Smooth muscle cell (in vitro differentiated cells): Measurements from ENCODE around the gene CBLB. TPM values are rescaled to one million over a fixed set of nuclear protein-coding genes. Genes with fewer than 3 reads are reported as not detected.

Experiments used
- DNase-seq: peaks from one replicate; lab custom pipeline; 2025; ENCODE audit not compliant: unreplicated experiment; lab: John Stamatoyannopoulos, UW
- H2AFZ ChIP-seq: fragments of 200-600 bp; sonication (generic); 2 replicates; pipeline ENCODE4 v1.6.0; 2016; ENCODE audit warnings: antibody characterized with exemption, low read depth, mild to moderate bottlenecking
- H3F3A ChIP-seq: fragments of 200-600 bp; sonication (generic); 2 replicates; pipeline ENCODE4 v1.6.0; 2017; ENCODE audit warnings: antibody characterized with exemption, low read depth
- H3K27ac ChIP-seq: fragments of 200-600 bp; sonication (generic); 2 replicates; pipeline ENCODE4 v1.5.1; 2016; ENCODE audit warnings: low read depth, mild to moderate bottlenecking
- H3K27me3 ChIP-seq: fragments of 200-600 bp; sonication (generic); 2 replicates; pipeline ENCODE4 v1.6.1; 2016; ENCODE audit warnings: low read depth, mild to moderate bottlenecking
- H3K36me3 ChIP-seq: fragments of 200-600 bp; sonication (generic); 2 replicates; pipeline ENCODE4 v1.5.1; 2016; ENCODE audit warnings: low read depth
- H3K4me1 ChIP-seq: fragments of 200-600 bp; sonication (generic); 2 replicates; pipeline ENCODE4 v1.5.1; 2016; ENCODE audit warnings: low read depth
- H3K4me2 ChIP-seq: fragments of 200-600 bp; sonication (generic); 2 replicates; pipeline ENCODE4 v1.6.0; 2016; ENCODE audit warnings: mild to moderate bottlenecking
- H3K4me3 ChIP-seq: fragments of 200-600 bp; sonication (generic); 2 replicates; pipeline ENCODE4 v1.5.1; 2016; ENCODE audit warnings: mild to moderate bottlenecking
- H3K79me2 ChIP-seq: fragments of 200-600 bp; sonication (generic); 2 replicates; pipeline ENCODE4 v1.6.0; 2016; ENCODE audit warnings: low read depth, mild to moderate bottlenecking
- H3K9ac ChIP-seq: fragments of 200-600 bp; sonication (generic); 2 replicates; pipeline ENCODE4 v1.6.0; 2016; ENCODE audit warnings: low read depth
- H3K9me3 ChIP-seq: fragments of 200-600 bp; sonication (generic); replicated peaks from 2 replicates; pipeline ENCODE4 v1.5.1; 2016; ENCODE audit warnings: low read depth
- H4K20me1 ChIP-seq: fragments of 200-600 bp; sonication (generic); 2 replicates; pipeline ENCODE4 v1.6.0; 2016; ENCODE audit warnings: low read depth
- CTCF ChIP-seq: fragments of 200-600 bp; sonication (generic); IDR thresholded peaks from 2 replicates; pipeline ENCODE4 v1.5.1; 2017; ENCODE audit warnings: borderline replicate concordance, mild to moderate bottlenecking, antibody characterized with exemption; ENCODE audit not compliant: insufficient read depth, poor library complexity, severe bottlenecking
- whole genome bisulfite sequencing: methylation state at CpG from one replicate; pipeline ENCODE4 v1.1.7; 2016; ENCODE audit warnings: low lambda C conversion rate; 5-methylcytosine and 5-hydroxymethylcytosine counted together
- polyA plus RNA-seq: library from polyadenylated mRNA; unstranded; fragments of >200 nt; fragmentation: Nextera tagmentation; extraction: Ambion mirVana; gene quantifications from 2 replicates; pipeline ENCODE4 v1.2.1, GENCODE V29; 2016
- total RNA-seq: library from RNA; depleted of rRNA; stranded (reverse); fragments of >200 nt; gene quantifications from 2 replicates; pipeline ENCODE4 v1.2.3, GENCODE V29; 2014

CBLB gene
- total and polyA plus RNA-seq, 2 experiments from 2014 or later: 13.9 to 38.9 TPM

DNA sequence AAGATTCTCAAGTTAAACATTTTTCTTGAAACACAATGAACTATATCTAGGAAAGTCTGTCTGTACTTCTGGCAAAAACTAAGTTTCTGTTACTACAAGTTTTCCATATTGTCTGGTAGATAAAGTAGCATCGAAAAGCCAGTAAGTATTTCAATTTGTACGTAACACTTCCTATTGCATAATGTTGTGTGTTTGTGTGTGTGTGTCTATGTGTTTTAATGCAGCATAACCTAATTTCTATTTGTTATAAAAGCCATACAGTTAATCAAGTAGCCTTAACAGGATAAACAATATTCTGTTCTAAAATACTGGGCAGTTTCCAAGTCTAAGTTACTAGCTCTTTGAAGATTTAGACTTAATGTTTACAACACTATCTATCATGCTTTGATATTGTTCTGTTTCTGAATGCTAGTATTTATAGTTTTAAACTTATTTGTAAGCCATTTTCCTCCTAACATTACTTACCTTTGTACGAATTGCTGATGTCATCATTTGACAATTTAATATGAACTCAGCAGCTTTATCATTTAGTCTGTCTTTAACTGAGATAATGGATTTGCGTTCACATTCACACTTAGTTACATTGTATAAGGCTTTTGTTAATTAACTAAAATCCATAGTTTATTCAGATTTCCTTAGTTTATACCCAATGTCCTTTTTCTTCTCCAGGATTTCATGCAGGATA, 163.9 kb downstream of the CBLB start:
- Histone ChIP-seq H3F3A (no peaks in the 10 kb centered on the region), H2AFZ (no peak overlapping the region), H3K9ac (no peak overlapping the region), H3K27ac (no peak overlapping the region), H3K27me3 (no peaks in the 10 kb centered on the region), H3K4me3 (no peak overlapping the region), H3K9me3 (no peaks in the 10 kb centered on the region), H4K20me1 (no peaks in the 10 kb centered on the region), H3K79me2 (no peaks in the 10 kb centered on the region), H3K4me2 (no peak overlapping the region), H3K36me3 (peaks cover 23% of the 10 kb centered on the region), H3K4me1 (no peaks in the 10 kb centered on the region)
- no peak for DNase-seq
- 90% methylated on average over 4 of the region's 4 CpGs for WGBS
- TF ChIP-seq CTCF: no peak

DNA sequence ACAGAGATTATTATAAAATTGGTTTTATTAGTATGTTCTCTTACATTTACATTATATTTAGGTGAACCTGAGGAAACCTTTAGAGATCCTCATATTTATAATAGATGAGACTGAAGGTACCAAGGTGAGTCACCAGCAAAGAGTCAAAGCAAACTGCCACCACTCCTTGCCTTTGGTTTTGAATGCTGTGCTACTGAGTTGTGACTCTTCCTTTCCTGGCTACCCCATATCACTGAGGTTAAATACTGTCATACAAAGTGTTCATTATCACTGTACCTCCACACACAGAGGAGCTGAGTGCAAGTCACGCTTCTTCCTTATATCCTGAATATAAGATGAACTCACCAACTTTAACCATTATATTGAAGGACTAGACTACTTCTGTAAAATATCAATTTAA, 168.2 kb downstream of the CBLB start:
- TF ChIP-seq CTCF: no peak
- H3K4me2 ChIP-seq: no peak overlapping the region
- no peak overlapping the region for H3K9ac ChIP-seq
- WGBS: 96% methylated on average over 1 of the region's 1 CpG
- DNase-seq: no peak
- H3F3A ChIP-seq: no peaks in the 10 kb centered on the region
- no peaks in the 10 kb centered on the region for H3K79me2 ChIP-seq
- H3K36me3 ChIP-seq: peaks cover 23% of the 10 kb centered on the region
- no peak overlapping the region for H3K4me3 ChIP-seq
- H3K27me3 ChIP-seq: no peaks in the 10 kb centered on the region
- H3K4me1 ChIP-seq: no peaks in the 10 kb centered on the region
- no peak overlapping the region for H3K27ac ChIP-seq
- no peaks in the 10 kb centered on the region for H3K9me3 ChIP-seq
- no peaks in the 10 kb centered on the region for H4K20me1 ChIP-seq
- H2AFZ ChIP-seq: no peak overlapping the region

DNA sequence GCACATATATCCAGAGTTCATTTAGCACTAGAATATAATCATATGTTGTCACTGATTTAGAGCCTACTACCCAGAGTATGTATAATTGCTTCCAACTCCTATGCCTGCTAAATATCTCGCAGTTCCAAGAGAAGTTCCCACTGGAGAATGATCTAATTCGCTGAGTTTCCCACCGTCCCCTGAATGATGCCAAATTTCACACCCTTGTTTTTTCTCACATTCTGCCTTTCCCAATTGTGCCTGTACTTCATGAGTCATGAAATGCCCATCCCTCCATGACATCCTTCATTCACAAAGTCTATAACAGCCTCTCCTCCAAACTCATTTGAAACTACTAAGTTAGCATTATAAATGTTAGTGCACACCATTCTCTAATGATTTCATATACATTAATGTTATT, 177.2 kb downstream of the CBLB start:
- DNase-seq: no peak
- H3K27ac ChIP-seq: no peak overlapping the region

More for the DNA sequence above, 177.2 kb downstream of the CBLB start:
- H3K4me1 ChIP-seq: no peaks in the 10 kb centered on the region
- H3K36me3 ChIP-seq: no peaks in the 10 kb centered on the region
- H3K9ac ChIP-seq: no peak overlapping the region
- no peaks in the 10 kb centered on the region for H4K20me1 ChIP-seq
- H3K79me2 ChIP-seq: no peaks in the 10 kb centered on the region
- TF ChIP-seq CTCF: no peak
- no peak overlapping the region for H3K4me3 ChIP-seq
- H3K4me2 ChIP-seq: no peak overlapping the region
- no peaks in the 10 kb centered on the region for H3K9me3 ChIP-seq
- no peaks in the 10 kb centered on the region for H3F3A ChIP-seq
- no peak overlapping the region for H2AFZ ChIP-seq
- WGBS: 92% methylated on average over 3 of the region's 3 CpGs
- H3K27me3 ChIP-seq: no peaks in the 10 kb centered on the region
